HL-60 (cell line): ENCODE results near the gene AGBL2.

Experiments
- DNase-seq, 2 experiments: peaks; one replicate each; pipeline ENCODE4 v3.0.0-alpha.2; 2010 to 2020; ENCODE audit warnings: low read depth in 1 of 2, low spot score in 1 of 2
- H3K27ac ChIP-seq: fragments of 250-450 bp; sonication (Bioruptor Pico); replicated peaks from 2 replicates; pipeline ENCODE4 v1.5.1; 2020; ENCODE audit warnings: mild to moderate bottlenecking, moderate library complexity
- H3K27me3 ChIP-seq: fragments of 250-450 bp; sonication (Bioruptor Pico); 2 replicates; pipeline ENCODE4 v1.5.1; 2021; ENCODE audit warnings: mild to moderate bottlenecking, moderate library complexity; ENCODE audit not compliant: insufficient read depth, poor library complexity, severe bottlenecking
- H3K4me3 ChIP-seq: replicated peaks from 2 replicates; pipeline ENCODE4 v1.5.1; 2011; ENCODE audit warnings: mild to moderate bottlenecking, control low read depth, low read length; ENCODE audit not compliant: insufficient read depth
- GABPA ChIP-seq: IDR thresholded peaks from 2 replicates; pipeline ENCODE4 v1.6.1; 2012; ENCODE audit warnings: low read depth
- POLR2AphosphoS5 ChIP-seq: IDR thresholded peaks from 2 replicates; pipeline ENCODE4 v1.6.1; 2012; ENCODE audit warnings: low read depth
- REST ChIP-seq: IDR thresholded peaks from 2 replicates; pipeline ENCODE4 v1.6.1; 2012; ENCODE audit warnings: low read depth; ENCODE audit not compliant: insufficient replicate concordance
- SPI1 ChIP-seq: IDR thresholded peaks from 2 replicates; pipeline ENCODE4 v1.6.1; 2012; ENCODE audit warnings: low read depth, mild to moderate bottlenecking, borderline replicate concordance
- TF ChIP-seq, protein P1 (sequence below): IDR thresholded peaks from one replicate; pipeline ENCODE4 v1.5.1; 2011; ENCODE audit warnings: low read length, control low read depth, inconsistent platforms; ENCODE audit not compliant: insufficient read depth

AGBL2 gene

GRCh38 chr11:47732271-47732670 is 17.1 kb upstream of the AGBL2 start:
- no peak overlapping the region for H3K27ac ChIP-seq
- no peak overlapping the region for H3K4me3 ChIP-seq
- H3K27me3 ChIP-seq, result no peaks in the 10 kb centered on the region
- DNase-seq, result no peak
- TF ChIP-seq, protein P1, sequence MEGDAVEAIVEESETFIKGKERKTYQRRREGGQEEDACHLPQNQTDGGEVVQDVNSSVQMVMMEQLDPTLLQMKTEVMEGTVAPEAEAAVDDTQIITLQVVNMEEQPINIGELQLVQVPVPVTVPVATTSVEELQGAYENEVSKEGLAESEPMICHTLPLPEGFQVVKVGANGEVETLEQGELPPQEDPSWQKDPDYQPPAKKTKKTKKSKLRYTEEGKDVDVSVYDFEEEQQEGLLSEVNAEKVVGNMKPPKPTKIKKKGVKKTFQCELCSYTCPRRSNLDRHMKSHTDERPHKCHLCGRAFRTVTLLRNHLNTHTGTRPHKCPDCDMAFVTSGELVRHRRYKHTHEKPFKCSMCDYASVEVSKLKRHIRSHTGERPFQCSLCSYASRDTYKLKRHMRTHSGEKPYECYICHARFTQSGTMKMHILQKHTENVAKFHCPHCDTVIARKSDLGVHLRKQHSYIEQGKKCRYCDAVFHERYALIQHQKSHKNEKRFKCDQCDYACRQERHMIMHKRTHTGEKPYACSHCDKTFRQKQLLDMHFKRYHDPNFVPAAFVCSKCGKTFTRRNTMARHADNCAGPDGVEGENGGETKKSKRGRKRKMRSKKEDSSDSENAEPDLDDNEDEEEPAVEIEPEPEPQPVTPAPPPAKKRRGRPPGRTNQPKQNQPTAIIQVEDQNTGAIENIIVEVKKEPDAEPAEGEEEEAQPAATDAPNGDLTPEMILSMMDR, result no peak
- no peak for TF ChIP-seq GABPA
- TF ChIP-seq SPI1, result no peak
- TF ChIP-seq POLR2AphosphoS5, result no peak
- TF ChIP-seq REST, result no peak

DNA sequence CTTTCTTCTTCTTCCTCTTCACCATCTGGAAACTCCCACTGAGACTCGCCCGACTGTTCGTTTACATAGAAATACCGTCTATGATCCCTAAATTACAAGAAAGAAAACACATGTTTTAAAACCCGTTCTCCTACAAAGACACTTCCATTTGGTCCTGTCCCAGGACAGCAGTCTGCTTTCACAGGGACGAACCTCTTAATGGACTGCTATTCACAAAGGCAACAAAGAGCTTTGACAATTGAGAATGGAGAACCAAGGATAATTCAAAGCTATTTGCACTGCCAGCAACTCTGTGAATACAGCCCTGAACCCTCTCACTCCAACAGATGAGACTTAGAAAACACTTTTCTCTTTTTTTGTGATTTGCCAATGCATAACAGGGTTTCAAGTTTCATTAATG is 16.3 kb upstream of the AGBL2 start:
- Histone ChIP-seq H3K4me3 (no peak overlapping the region), H3K27me3 (no peaks in the 10 kb centered on the region), H3K27ac (no peak overlapping the region)
- DNase-seq, result no peak
- TF ChIP-seq GABPA (no peak), POLR2AphosphoS5 (no peak), SPI1 (no peak), REST (no peak)
- TF ChIP-seq, protein P1, result no peak

- Histone ChIP-seq H3K27me3 (no peaks in the 10 kb centered on the region), H3K27ac (no peak overlapping the region), H3K4me3 (no peak overlapping the region)
- DNase-seq, result no peak
- TF ChIP-seq REST (no peak), GABPA (no peak), POLR2AphosphoS5 (no peak), SPI1 (no peak)
- TF ChIP-seq, protein P1, result no peak
Measured at GRCh38 chr11:47726878-47727514, 11.8 kb upstream of the AGBL2 start.
